IPS-18a (cell line): ENCODE data around the gene PRAME.
"Not testable (repeated sequence)": the region's sequence is repeated elsewhere in the genome, so short reads cannot be mapped to it uniquely, and the experiment has no call there.

Experiments
- H3K27ac ChIP-seq: one replicate; pipeline ENCODE4 v1.5.1; 2013; ENCODE audit warnings: low read length
- H3K27me3 ChIP-seq: one replicate; pipeline ENCODE4 v1.6.1; 2013; ENCODE audit warnings: mild to moderate bottlenecking, low read length; ENCODE audit not compliant: control insufficient read depth, insufficient read depth
- H3K36me3 ChIP-seq: one replicate; pipeline ENCODE4 v1.6.1; 2013; ENCODE audit warnings: low read depth, low read length; ENCODE audit not compliant: control insufficient read depth
- H3K4me1 ChIP-seq: one replicate; pipeline ENCODE4 v1.6.1; 2013; ENCODE audit warnings: low read depth, low read length; ENCODE audit not compliant: control insufficient read depth
- H3K4me3 ChIP-seq: one replicate; pipeline ENCODE4 v1.5.1; 2013; ENCODE audit warnings: low read length
- H3K9ac ChIP-seq: one replicate; pipeline ENCODE4 v1.6.1; 2013; ENCODE audit warnings: mild to moderate bottlenecking, low read length, moderate library complexity
- H3K9me3 ChIP-seq: one replicate; pipeline ENCODE4 v1.6.1; 2013; ENCODE audit warnings: low read depth, low read length; ENCODE audit not compliant: control insufficient read depth

Gene PRAME

DNA sequence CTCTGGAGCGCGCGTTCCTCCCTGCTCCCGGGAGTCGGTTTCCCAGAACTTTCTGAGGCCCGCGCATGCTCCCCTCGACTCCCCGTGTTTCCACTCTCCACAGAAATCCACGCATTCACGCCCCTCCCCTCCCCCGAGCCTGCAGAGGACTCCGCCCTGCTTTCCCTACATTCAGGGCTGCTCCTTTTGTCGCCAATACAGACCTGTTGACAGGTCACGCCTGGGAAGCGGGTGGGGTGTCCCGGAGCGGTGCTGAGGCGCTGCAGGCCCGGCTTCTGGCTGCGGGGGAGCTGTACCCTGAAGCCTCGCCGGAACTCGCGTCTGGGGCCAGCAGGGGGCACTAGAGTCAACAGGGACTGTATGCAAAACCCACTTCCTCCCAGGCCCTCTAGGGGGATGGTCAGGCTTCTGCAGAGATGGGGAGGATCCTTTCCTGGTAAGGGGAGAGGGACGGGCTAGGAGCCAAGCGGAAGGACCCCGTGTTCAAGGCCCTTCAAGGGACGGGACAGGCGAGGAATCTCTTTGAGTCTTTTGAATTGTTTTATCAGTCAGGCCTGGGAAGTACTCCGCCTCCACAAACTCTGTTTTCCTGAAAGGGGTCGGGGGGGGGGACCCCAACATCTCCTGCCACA is at the start of gene PRAME:
PRAME (minus strand) TSS at position 294 of the 632 bp plus-strand sequence. CDS start 2,433 bp downstream, outside the sequence.
- H3K9ac ChIP-seq, result no peak within 1 kb of the TSS
- H3K4me3 ChIP-seq, result no peak within 1 kb of the TSS
- H3K36me3 ChIP-seq, result no peaks in the 10 kb centered on the region
- peaks cover 23% of the 10 kb centered on the region for H3K27me3 ChIP-seq
- H3K9me3 ChIP-seq, result no peaks in the 10 kb centered on the region
- H3K27ac ChIP-seq, result no peak within 1 kb of the TSS
- H3K4me1 ChIP-seq, result no peaks in the 10 kb centered on the region

GRCh38 chr22:22608022-22608421 is 49.0 kb upstream of the PRAME start:
- H3K4me3 ChIP-seq, H3K36me3 ChIP-seq, H3K9me3 ChIP-seq, H3K27ac ChIP-seq, H3K9ac ChIP-seq, H3K4me1 ChIP-seq: not testable (repeated sequence)
- H3K27me3 ChIP-seq, result peaks cover 67% of the 10 kb centered on the region

DNA sequence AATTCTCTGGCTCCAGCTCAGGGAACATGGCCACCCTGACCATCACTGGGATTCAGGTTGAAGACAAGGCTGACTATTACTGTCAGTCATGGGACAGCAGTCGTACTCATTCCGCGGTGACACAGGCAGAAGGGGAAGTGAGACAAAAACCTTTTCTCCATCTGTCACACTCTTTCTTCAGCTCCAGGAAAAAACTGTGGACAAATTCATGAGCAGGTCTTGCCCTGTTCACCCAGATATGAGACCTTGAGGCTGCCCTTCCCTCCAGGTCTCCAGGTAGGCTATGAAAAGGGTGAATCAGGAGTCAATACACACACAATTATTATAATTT is 46.0 kb upstream of the PRAME start:
- Histone ChIP-seq H3K4me3 (no peak overlapping the region), H3K27ac (no peak overlapping the region), H3K27me3 (peaks cover 65% of the 10 kb centered on the region), H3K9me3 (no peaks in the 10 kb centered on the region), H3K36me3 (no peaks in the 10 kb centered on the region), H3K9ac (no peak overlapping the region), H3K4me1 (no peaks in the 10 kb centered on the region)

DNA sequence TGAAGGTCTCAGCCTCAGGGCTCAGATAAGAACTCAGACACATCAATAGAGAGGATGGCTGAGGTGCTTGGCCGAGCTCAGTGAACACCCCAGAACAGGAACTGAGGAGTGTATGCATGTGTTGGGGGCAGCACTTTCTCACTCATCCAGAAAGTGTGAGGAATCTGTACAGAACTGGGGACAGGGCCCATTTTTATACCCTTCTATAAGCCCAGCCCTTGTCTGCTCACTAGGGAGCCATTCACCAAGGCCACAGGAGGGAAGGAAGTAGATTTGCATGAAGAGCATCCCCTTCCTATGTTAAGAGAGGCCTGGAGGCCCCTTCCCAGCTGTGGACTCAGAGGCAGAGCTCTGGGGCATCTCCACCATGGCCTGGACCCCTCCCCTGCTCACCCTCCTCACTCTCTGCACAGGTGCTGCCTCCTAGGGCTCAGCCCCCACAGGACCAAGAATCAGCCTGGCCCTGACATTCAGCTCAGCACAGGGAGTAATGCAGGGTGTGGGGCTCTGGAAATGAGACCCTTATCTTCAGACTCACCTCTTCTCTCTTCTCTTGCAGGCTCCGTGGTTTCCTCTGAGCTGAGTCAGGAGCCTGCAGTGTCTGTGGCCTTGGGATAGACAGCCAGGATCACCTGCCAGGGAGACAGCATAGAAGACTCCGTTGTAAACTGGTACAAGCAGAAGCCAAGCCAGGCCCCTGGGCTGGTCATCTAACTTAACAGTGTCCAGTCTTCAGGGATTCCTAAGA is 45.4 kb upstream of the PRAME start:
- H3K4me3 ChIP-seq, result no peak overlapping the region
- peaks cover 65% of the 10 kb centered on the region for H3K27me3 ChIP-seq
- H3K36me3 ChIP-seq, result no peaks in the 10 kb centered on the region
- no peak overlapping the region for H3K9ac ChIP-seq
- H3K27ac ChIP-seq, result no peak overlapping the region
- no peaks in the 10 kb centered on the region for H3K9me3 ChIP-seq
- H3K4me1 ChIP-seq, result no peaks in the 10 kb centered on the region

GRCh38 chr22:22603470-22603947 is 44.4 kb upstream of the PRAME start:
- peaks cover 66% of the 10 kb centered on the region for H3K27me3 ChIP-seq
- H3K9ac ChIP-seq, result no peak overlapping the region
- no peaks in the 10 kb centered on the region for H3K4me1 ChIP-seq
- H3K36me3 ChIP-seq, result no peaks in the 10 kb centered on the region
- no peak overlapping the region for H3K4me3 ChIP-seq
- no peak overlapping the region for H3K27ac ChIP-seq
- no peaks in the 10 kb centered on the region for H3K9me3 ChIP-seq

DNA sequence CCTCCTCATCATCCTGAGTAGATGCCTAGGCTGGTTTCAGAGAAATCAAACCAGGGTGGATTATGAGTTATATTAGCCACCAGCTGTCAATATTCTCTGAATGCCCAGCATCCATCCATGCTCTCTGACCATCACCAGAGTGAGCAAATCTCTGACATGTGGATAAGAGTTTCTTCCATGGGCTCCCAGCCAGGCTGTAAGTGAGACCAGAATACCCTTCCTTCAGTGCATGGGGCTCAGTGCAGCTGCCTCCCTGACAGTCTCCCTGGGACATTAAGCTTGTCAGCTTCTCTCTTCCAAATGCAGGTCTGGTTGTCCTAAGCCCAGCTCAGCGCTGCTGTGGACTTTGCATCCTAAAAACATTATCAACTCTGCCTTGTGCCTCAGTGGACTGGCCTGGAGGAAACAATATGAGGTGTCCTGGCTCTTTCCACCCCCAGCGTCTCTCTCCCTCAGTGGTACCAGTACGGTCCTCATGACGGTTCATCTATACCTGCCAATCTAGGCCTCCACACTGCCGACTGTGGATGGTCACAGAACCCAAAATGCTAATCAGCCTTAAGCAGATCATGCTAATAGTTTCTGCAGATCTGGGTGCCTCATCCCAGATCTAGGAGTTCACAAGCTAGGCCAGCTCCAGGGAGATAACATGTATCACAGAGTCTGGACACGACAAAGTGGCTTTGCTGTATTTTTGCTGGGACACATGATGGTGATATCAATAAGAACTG is 41.6 kb upstream of the PRAME start:
- H3K27ac ChIP-seq, result no peak overlapping the region
- no peaks in the 10 kb centered on the region for H3K36me3 ChIP-seq
- H3K27me3 ChIP-seq, result peaks cover 81% of the 10 kb centered on the region
- H3K9me3 ChIP-seq, result no peaks in the 10 kb centered on the region
- no peaks in the 10 kb centered on the region for H3K4me1 ChIP-seq
- H3K9ac ChIP-seq, result no peak overlapping the region
- no peak overlapping the region for H3K4me3 ChIP-seq

- Histone ChIP-seq H3K9ac (no peak overlapping the region), H3K27me3 (peaks cover 78% of the 10 kb centered on the region), H3K36me3 (no peaks in the 10 kb centered on the region), H3K27ac (no peak overlapping the region), H3K4me3 (no peak overlapping the region), H3K4me1 (no peaks in the 10 kb centered on the region), H3K9me3 (no peaks in the 10 kb centered on the region)
Observed at GRCh38 chr22:22599248-22599647, 40.2 kb upstream of the PRAME start.

DNA sequence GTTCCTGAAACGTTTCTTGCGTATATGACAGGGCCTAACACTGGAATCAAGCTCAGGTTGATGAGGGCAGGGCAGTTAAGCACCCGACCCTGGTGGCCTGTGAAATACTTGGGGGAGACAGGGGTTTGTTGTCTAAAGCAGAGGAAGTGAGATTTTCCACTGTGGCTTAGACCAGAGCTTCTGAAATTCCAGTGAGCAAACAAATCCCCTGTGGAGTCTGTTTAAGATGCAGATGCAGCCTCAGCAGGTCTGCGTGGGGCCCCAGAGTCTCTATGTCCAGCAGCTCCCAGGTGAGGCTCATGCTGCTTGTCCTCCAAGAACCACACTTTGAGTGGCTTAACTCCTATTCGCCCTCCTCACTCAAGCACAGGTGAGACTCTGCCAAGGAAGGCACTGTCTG is 39.1 kb upstream of the PRAME start:
- Histone ChIP-seq H3K9ac (no peak overlapping the region), H3K4me3 (no peak overlapping the region), H3K27ac (no peak overlapping the region), H3K36me3 (no peaks in the 10 kb centered on the region), H3K4me1 (no peaks in the 10 kb centered on the region), H3K27me3 (peaks cover 76% of the 10 kb centered on the region), H3K9me3 (no peaks in the 10 kb centered on the region)

- no peaks in the 10 kb centered on the region for H3K4me1 ChIP-seq
- no peaks in the 10 kb centered on the region for H3K9me3 ChIP-seq
- no peak overlapping the region for H3K4me3 ChIP-seq
- H3K27me3 ChIP-seq, result peaks cover 81% of the 10 kb centered on the region
- H3K36me3 ChIP-seq, result no peaks in the 10 kb centered on the region
- H3K27ac ChIP-seq, result no peak overlapping the region
- H3K9ac ChIP-seq, result no peak overlapping the region
Observed at GRCh38 chr22:22595001-22595835, 36.2 kb upstream of the PRAME start.

- peaks cover 78% of the 10 kb centered on the region for H3K27me3 ChIP-seq
- H3K4me3 ChIP-seq, result no peak overlapping the region
- no peaks in the 10 kb centered on the region for H3K36me3 ChIP-seq
- no peak overlapping the region for H3K27ac ChIP-seq
- H3K9ac ChIP-seq, result no peak overlapping the region
- H3K4me1 ChIP-seq, result no peaks in the 10 kb centered on the region
- no peaks in the 10 kb centered on the region for H3K9me3 ChIP-seq
Observed at GRCh38 chr22:22593964-22594656, 35.0 kb upstream of the PRAME start.

DNA sequence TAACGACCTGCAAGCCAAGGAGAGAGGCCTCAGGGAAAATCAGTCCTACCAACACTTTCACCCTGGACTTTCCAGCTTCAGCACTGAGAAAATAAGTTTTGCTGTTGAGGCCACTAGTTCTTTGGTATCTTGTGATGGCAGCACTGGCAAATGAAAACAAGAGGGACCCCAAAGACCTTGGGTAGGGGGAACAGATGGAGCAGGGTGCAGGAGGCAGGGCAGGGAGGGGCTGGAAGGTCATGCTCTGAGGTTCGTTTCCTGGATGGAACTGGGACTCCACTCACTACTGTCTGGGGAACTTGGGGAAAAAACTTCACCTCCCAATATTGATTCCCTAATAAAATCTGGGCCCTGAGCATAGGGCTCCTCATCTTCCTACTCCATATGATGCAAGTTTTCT is 34.2 kb upstream of the PRAME start:
- Histone ChIP-seq H3K27me3 (peaks cover 78% of the 10 kb centered on the region), H3K4me1 (no peaks in the 10 kb centered on the region), H3K9ac (no peak overlapping the region)

More for the DNA sequence above, 34.2 kb upstream of the PRAME start:
- Histone ChIP-seq H3K27ac (no peak overlapping the region), H3K4me3 (no peak overlapping the region), H3K9me3 (no peaks in the 10 kb centered on the region), H3K36me3 (no peaks in the 10 kb centered on the region)
